Fibroblast of lung (primary cell): ENCODE measurements around the gene MAGEC1. TPM values are rescaled to one million over a fixed set of nuclear protein-coding genes. Genes with fewer than 3 reads are reported as not detected.

Experiments used
- DNase-seq, 2 donors: peaks; one replicate each; pipeline versions ENCODE4 v3.0.0 to v3.0.0-alpha.2; 2010; ENCODE audit warnings: low read depth in 2 of 2
- H2AFZ ChIP-seq: 2 replicates; pipeline ENCODE4 v1.5.1; 2012; ENCODE audit warnings: low read length, control low read depth, inconsistent platforms
- H3K27ac ChIP-seq: 2 replicates; pipeline ENCODE4 v1.5.1; 2011; ENCODE audit warnings: low read length, control low read depth; ENCODE audit not compliant: insufficient read depth
- H3K27me3 ChIP-seq: 2 replicates; pipeline ENCODE4 v1.5.1; 2011; ENCODE audit warnings: mild to moderate bottlenecking, low read length; ENCODE audit not compliant: control insufficient read depth, insufficient read depth
- H3K36me3 ChIP-seq: 2 replicates; pipeline ENCODE4 v1.5.1; 2011; ENCODE audit warnings: low read length; ENCODE audit not compliant: control insufficient read depth, insufficient read depth
- H3K4me1 ChIP-seq: 2 replicates; pipeline ENCODE4 v1.5.1; 2011; ENCODE audit warnings: low read length; ENCODE audit not compliant: control insufficient read depth, insufficient read depth; ENCODE audit errors: extremely low read depth
- H3K4me2 ChIP-seq: 2 replicates; pipeline ENCODE4 v1.5.1; 2011; ENCODE audit warnings: low read length, control low read depth; ENCODE audit not compliant: insufficient read depth; ENCODE audit errors: extremely low read depth
- H3K4me3 ChIP-seq, 4 experiments: fragments of 200-600 bp in 1 of 4; sonication (generic) in 1 of 4; replicated peaks in 1 of 4; 2 replicates each; pipeline ENCODE4 v1.5.1; 2011 to 2016; ENCODE audit warnings: low read length in 4 of 4, low read depth in 3 of 4, mild to moderate bottlenecking in 3 of 4, control low read depth in 2 of 4, inconsistent platforms in 1 of 4, mixed read lengths in 1 of 4; ENCODE audit not compliant: insufficient read depth in 1 of 4; ENCODE audit errors: control extremely low read depth in 1 of 4
- H3K79me2 ChIP-seq: 2 replicates; pipeline ENCODE4 v1.5.1; 2012; ENCODE audit warnings: mild to moderate bottlenecking, low read length, inconsistent platforms; ENCODE audit not compliant: control insufficient read depth, insufficient read depth
- H3K9ac ChIP-seq: 2 replicates; pipeline ENCODE4 v1.5.1; 2011; ENCODE audit warnings: mild to moderate bottlenecking, low read length, control low read depth; ENCODE audit not compliant: insufficient read depth
- H3K9me3 ChIP-seq: 2 replicates; pipeline ENCODE4 v1.5.1; 2012; ENCODE audit warnings: low read depth, low read length; ENCODE audit not compliant: control insufficient read depth, insufficient read depth
- H4K20me1 ChIP-seq: 2 replicates; pipeline ENCODE4 v1.5.1; 2011; ENCODE audit warnings: low read length; ENCODE audit not compliant: control insufficient read depth, insufficient read depth; ENCODE audit errors: extremely low read depth
- EZH2 ChIP-seq: IDR thresholded peaks from 2 replicates; pipeline ENCODE4 v1.5.1; 2012; ENCODE audit warnings: low read length, control low read depth, mild to moderate bottlenecking; ENCODE audit errors: missing control alignments
- polyA plus RNA-seq, 2 donors: library from polyadenylated mRNA; depleted of rRNA in 1 of 2; stranded (reverse) in 1 of 2; unstranded in 1 of 2; fragments of >200 nt; gene quantifications; 2 replicates each; pipeline ENCODE4 v1.2.1, GENCODE V29; 2011 to 2012; ENCODE audit warnings: missing spikeins in 1 of 2
- total RNA-seq: library from RNA; depleted of rRNA; stranded (reverse); fragments of >200 nt; gene quantifications from 2 replicates; pipeline ENCODE4 v1.2.1, GENCODE V29; 2014
- TF ChIP-seq, protein P1 (sequence below), 2 donors: IDR thresholded peaks in 1 of 2; conservative IDR thresholded peaks in 1 of 2; 1 replicate in 1 of 2; 2 replicates in 1 of 2; pipeline ENCODE4 v1.5.1; 2011 to 2012; ENCODE audit warnings: low read length in 2 of 2, control low read depth in 1 of 2, inconsistent platforms in 1 of 2, low read depth in 1 of 2, mild to moderate bottlenecking in 1 of 2

MAGEC1 gene
- total and polyA plus RNA-seq, 2 donors (not counting 1 experiment from before 2014, with no cell fraction given) = not detected

DNA sequence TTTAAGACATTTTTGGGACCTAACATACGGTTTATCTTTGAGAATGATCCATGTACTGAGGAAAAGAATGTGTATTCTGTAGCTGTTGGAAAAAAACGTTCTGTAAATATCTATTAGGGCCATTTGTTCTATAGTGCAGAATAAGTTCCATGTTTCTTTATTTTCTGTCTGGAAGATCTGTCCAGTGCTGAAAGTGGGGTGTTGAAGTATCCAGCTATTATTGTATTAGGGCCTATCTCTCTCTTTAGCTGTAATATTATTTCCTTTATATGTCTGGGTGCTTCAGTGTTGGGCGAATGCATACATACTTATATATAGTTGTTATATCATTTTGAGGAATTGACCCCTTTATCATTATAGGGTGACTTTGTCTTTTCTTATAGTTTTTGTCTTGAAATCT is 24.7 kb downstream of the MAGEC1 start:
- no peaks in the 10 kb centered on the region for H3K9me3 ChIP-seq
- no peak for DNase-seq
- no peak overlapping the region for H3K27ac ChIP-seq
- no peaks in the 10 kb centered on the region for H3K36me3 ChIP-seq
- H3K27me3 ChIP-seq = no peaks in the 10 kb centered on the region
- no peak overlapping the region for H3K9ac ChIP-seq
- no peak for TF ChIP-seq EZH2
- TF ChIP-seq, protein P1, sequence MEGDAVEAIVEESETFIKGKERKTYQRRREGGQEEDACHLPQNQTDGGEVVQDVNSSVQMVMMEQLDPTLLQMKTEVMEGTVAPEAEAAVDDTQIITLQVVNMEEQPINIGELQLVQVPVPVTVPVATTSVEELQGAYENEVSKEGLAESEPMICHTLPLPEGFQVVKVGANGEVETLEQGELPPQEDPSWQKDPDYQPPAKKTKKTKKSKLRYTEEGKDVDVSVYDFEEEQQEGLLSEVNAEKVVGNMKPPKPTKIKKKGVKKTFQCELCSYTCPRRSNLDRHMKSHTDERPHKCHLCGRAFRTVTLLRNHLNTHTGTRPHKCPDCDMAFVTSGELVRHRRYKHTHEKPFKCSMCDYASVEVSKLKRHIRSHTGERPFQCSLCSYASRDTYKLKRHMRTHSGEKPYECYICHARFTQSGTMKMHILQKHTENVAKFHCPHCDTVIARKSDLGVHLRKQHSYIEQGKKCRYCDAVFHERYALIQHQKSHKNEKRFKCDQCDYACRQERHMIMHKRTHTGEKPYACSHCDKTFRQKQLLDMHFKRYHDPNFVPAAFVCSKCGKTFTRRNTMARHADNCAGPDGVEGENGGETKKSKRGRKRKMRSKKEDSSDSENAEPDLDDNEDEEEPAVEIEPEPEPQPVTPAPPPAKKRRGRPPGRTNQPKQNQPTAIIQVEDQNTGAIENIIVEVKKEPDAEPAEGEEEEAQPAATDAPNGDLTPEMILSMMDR (conservative IDR thresholded peaks at IDR 0.05 in 1 of 2, IDR thresholded peaks at IDR 0.05 in 1 of 2; ENCODE audit: low read depth in 1 of 2, low read length in 2 of 2) = no peak
- no peaks in the 10 kb centered on the region for H3K4me1 ChIP-seq
- H4K20me1 ChIP-seq = no peaks in the 10 kb centered on the region
- no peaks in the 10 kb centered on the region for H3K79me2 ChIP-seq
- no peak overlapping the region for H2AFZ ChIP-seq
- H3K4me2 ChIP-seq = no peak overlapping the region
- H3K4me3 ChIP-seq = no peak overlapping the region

DNA sequence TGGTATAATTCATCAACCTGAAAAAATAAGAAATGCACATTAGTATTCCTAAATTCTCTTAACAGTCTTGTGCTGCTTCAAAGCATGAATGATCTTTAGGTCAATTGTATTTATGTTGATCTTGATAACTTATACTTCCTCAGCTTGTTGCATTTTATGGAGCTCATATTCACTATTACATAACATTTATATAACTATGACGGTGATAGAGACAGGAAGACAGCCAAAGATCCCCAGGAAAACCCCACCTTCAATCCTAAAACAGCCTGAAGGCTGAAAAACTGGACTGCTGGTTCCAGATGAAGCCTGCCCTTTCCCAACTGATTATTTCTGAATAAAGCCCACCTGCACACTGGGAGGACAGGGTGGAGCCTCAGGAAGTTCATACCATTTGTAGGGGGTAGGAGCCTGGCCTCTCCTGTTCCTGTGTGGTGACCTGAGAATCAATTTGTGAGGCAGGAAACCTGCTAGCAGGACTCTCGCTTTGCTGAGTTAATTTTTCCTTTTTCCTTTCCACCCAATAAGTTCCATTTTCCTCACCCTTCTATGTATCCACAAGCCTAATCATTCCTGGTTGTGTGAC is 30.5 kb downstream of the MAGEC1 start:
- H4K20me1 ChIP-seq = no peaks in the 10 kb centered on the region
- no peak overlapping the region for H3K27ac ChIP-seq
- DNase-seq = no peak
- H3K36me3 ChIP-seq = no peaks in the 10 kb centered on the region
- no peaks in the 10 kb centered on the region for H3K79me2 ChIP-seq
- H3K4me1 ChIP-seq = no peaks in the 10 kb centered on the region
- no peak overlapping the region for H3K9ac ChIP-seq
- no peaks in the 10 kb centered on the region for H3K27me3 ChIP-seq
- no peak overlapping the region for H2AFZ ChIP-seq
- H3K4me3 ChIP-seq = no peak overlapping the region
- H3K9me3 ChIP-seq = no peaks in the 10 kb centered on the region
- TF ChIP-seq, protein P1 (conservative IDR thresholded peaks at IDR 0.05 in 1 of 2, IDR thresholded peaks at IDR 0.05 in 1 of 2; ENCODE audit: low read depth in 1 of 2, low read length in 2 of 2) = no peak
- H3K4me2 ChIP-seq = no peak overlapping the region

DNA sequence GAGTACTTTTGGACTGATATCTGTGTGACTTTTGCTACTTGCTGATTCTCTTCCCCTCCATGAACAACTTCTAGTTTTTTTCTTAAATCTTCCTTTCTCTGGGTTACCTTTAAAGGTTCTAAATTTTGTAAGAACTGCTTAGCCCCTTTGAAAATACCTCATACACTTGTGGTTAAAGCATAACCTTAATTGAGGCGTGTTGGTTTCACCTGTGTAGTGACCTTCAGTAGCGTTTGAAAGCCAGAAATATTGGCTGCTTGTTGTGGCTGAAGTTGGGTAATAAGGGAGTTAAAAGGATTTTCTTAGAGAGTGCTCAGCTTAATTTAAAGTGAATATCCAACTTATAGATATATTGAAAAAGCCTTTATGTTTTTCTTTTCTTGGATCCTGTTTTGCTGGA is 32.0 kb downstream of the MAGEC1 start:
- no peak overlapping the region for H2AFZ ChIP-seq
- no peaks in the 10 kb centered on the region for H4K20me1 ChIP-seq
- no peak overlapping the region for H3K4me3 ChIP-seq
- H3K27me3 ChIP-seq = no peaks in the 10 kb centered on the region
- no peaks in the 10 kb centered on the region for H3K4me1 ChIP-seq
- H3K4me2 ChIP-seq = no peak overlapping the region
- H3K36me3 ChIP-seq = no peaks in the 10 kb centered on the region
- TF ChIP-seq EZH2 = no peak
- TF ChIP-seq, protein P1 (conservative IDR thresholded peaks at IDR 0.05 in 1 of 2, IDR thresholded peaks at IDR 0.05 in 1 of 2; ENCODE audit: low read depth in 1 of 2, low read length in 2 of 2) = no peak
- no peaks in the 10 kb centered on the region for H3K9me3 ChIP-seq
- DNase-seq = no peak
- H3K9ac ChIP-seq = no peak overlapping the region
- H3K27ac ChIP-seq = no peak overlapping the region
- no peaks in the 10 kb centered on the region for H3K79me2 ChIP-seq
